ENCODE measurements around the gene TFB2M.

The TFB2M gene

DNA sequence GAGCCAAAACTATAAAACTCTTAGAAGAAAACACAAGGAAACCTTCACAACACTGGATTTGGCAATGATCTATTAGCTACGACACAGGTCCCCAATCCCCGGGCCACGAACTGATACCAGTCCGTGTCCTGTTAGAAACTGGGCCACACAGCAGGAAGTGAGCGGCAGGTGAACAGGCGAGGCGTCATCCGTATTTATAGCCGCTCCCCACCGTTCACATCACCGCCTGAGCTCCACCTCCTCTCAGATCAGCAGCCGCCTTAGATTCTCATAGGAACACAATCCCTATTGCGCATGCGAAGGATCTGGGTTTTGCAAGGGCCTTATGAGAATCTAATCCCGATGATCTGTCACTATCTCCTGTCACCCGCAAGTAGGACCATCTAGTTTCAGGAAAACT lies 11.9 kb downstream of the TFB2M start:
- H3K36me3 Mint-ChIP-seq (ENCODE audit: low read depth), result peaks cover 37% of the 10 kb centered on the region
- no peak overlapping the region for H3K27ac Mint-ChIP-seq
- H3K9me3 Mint-ChIP-seq, result no peaks in the 10 kb centered on the region
- no peaks in the 10 kb centered on the region for H3K27me3 Mint-ChIP-seq (ENCODE audit: low read depth)
- H3K4me3 Mint-ChIP-seq, result no peak overlapping the region
- no peak for DNase-seq (ENCODE audit: low spot score)
- H3K4me1 Mint-ChIP-seq (ENCODE audit: low read depth), result no peaks in the 10 kb centered on the region

- H3K27me3 Mint-ChIP-seq (ENCODE audit: low read depth), result no peaks in the 10 kb centered on the region
- peaks cover 34% of the 10 kb centered on the region for H3K36me3 Mint-ChIP-seq (ENCODE audit: low read depth)
- no peak overlapping the region for H3K27ac Mint-ChIP-seq
- H3K9me3 Mint-ChIP-seq, result no peaks in the 10 kb centered on the region
- no peak for DNase-seq (ENCODE audit: low spot score)
- no peaks in the 10 kb centered on the region for H3K4me1 Mint-ChIP-seq (ENCODE audit: low read depth)
- no peak overlapping the region for H3K4me3 Mint-ChIP-seq
Measured at GRCh38 chr1:246552110-246552509, 14.0 kb downstream of the TFB2M start.

DNA sequence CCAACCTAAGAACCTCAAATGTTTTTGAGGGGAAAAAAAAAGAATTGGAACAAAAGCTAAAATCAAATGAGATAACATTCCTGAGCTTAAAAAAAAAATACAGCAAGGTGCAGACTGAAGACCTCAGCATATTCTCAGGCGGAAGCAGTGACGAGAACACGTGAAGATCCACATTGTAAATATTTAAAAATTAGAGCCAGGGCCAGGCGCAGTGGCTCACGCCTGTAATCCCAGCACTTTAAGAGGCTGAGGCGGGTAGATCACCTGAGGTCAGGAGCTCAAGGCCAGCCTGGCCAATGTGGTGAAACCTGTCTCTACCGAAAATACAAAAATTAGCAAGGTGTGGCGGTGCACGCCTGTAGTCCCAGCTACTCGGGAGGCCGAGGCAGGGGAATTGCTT lies 15.7 kb downstream of the TFB2M start:
- Mint-ChIP-seq H3K4me3 (no peak overlapping the region), H3K4me1 (ENCODE audit: low read depth) (no peaks in the 10 kb centered on the region), H3K27me3 (ENCODE audit: low read depth) (no peaks in the 10 kb centered on the region), H3K36me3 (ENCODE audit: low read depth) (peaks cover 31% of the 10 kb centered on the region), H3K9me3 (no peaks in the 10 kb centered on the region), H3K27ac (peak overlapping the region; percentile 7)
- DNase-seq (ENCODE audit: low spot score), result no peak

DNA sequence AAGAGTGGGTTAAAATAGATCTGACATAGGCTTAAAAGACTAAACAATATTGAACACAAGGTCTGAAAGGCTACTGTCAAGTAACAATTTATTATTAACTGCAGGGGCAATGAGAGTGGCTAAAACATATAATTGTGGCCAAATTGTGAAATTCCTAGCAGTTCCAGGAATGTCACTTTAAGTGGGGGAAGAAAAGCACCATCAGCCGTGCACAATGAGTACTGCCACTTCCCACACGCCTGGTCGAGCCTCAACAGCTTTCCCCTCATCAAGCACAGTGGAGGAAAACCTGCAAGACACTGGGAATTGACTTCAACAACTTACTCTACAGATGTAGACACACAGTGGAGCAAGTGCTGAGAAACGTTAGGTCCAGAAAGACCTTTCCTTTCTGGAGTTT lies 16.4 kb downstream of the TFB2M start:
- no peak overlapping the region for H3K27ac Mint-ChIP-seq
- no peak overlapping the region for H3K4me3 Mint-ChIP-seq
- no peaks in the 10 kb centered on the region for H3K9me3 Mint-ChIP-seq
- H3K4me1 Mint-ChIP-seq (ENCODE audit: low read depth), result no peaks in the 10 kb centered on the region
- no peaks in the 10 kb centered on the region for H3K27me3 Mint-ChIP-seq (ENCODE audit: low read depth)
- DNase-seq (ENCODE audit: low spot score), result no peak
- H3K36me3 Mint-ChIP-seq (ENCODE audit: low read depth), result peaks cover 27% of the 10 kb centered on the region

- no peak overlapping the region for H3K4me3 Mint-ChIP-seq
- H3K4me1 Mint-ChIP-seq (ENCODE audit: low read depth), result no peaks in the 10 kb centered on the region
- no peaks in the 10 kb centered on the region for H3K9me3 Mint-ChIP-seq
- H3K27me3 Mint-ChIP-seq (ENCODE audit: low read depth), result no peaks in the 10 kb centered on the region
- no peak for DNase-seq (ENCODE audit: low spot score)
- peaks cover 21% of the 10 kb centered on the region for H3K36me3 Mint-ChIP-seq (ENCODE audit: low read depth)
- no peak overlapping the region for H3K27ac Mint-ChIP-seq
Measured at GRCh38 chr1:246544001-246544400, 22.1 kb downstream of the TFB2M start.

DNA sequence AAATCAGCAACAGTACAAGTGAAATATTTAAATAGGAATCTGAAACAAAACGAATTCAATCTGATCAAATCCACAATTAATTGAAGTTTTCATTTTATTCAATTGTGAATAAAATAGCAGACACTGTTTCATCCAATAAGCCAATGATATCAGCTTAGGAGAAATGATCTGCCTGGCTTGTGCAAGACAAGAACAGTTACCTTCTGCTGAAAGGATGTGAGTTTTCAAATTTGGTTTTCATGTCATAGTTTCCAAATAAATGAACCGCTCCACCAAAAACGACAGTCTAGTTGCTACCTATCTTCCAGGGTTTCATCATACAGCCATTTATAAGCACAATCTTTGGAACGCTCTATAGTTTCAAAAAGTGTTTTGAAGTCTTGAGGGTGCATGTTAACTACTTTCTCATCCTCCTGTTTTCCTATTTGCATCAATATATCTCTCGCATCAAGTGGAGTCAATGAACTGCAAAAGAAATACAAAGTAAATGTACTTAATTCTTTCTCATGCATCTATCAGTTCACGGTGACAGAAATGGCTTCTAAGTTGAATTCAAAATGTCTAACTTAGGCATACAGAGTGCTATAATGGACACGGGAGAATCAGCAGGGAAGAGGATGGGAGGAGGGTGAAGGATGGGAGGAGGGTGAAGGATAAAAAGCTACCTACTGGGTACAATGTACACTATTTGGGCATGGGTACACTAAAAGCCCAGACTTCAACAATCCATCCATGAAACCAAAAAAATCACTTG lies 25.1 kb downstream of the TFB2M start:
- H3K36me3 Mint-ChIP-seq (ENCODE audit: low read depth), result peaks cover 16% of the 10 kb centered on the region
- H3K4me1 Mint-ChIP-seq (ENCODE audit: low read depth), result no peaks in the 10 kb centered on the region
- no peak overlapping the region for H3K27ac Mint-ChIP-seq
- DNase-seq (ENCODE audit: low spot score), result no peak
- H3K27me3 Mint-ChIP-seq (ENCODE audit: low read depth), result no peaks in the 10 kb centered on the region
- no peak overlapping the region for H3K4me3 Mint-ChIP-seq
- no peaks in the 10 kb centered on the region for H3K9me3 Mint-ChIP-seq

DNA sequence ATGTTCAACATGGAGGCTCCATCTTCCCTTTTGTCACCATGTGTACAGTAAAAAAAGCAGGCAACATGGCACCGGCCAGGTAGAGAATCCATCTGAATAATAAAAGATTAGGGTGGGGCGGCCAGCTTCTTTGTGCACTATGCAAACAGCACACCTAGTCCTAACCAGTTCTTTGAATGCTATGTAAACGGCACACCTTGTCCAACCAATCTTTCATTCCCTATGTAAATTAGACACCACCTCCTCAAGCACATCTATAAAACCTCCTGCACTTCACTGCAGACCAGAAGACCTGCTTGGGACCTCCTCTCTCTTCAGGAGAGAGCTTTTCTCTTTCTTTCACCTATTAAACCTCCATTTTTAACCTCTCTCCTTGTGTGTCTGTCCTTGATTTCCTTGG lies 28.2 kb downstream of the TFB2M start:
- no peak for DNase-seq (ENCODE audit: low spot score)
- Mint-ChIP-seq H3K4me1 (ENCODE audit: low read depth) (no peaks in the 10 kb centered on the region), H3K27ac (no peak overlapping the region), H3K9me3 (no peaks in the 10 kb centered on the region), H3K36me3 (ENCODE audit: low read depth) (peaks cover 4% of the 10 kb centered on the region), H3K27me3 (ENCODE audit: low read depth) (no peaks in the 10 kb centered on the region), H3K4me3 (no peak overlapping the region)

GRCh38 chr1:246537441-246537840 lies 28.6 kb downstream of the TFB2M start:
- H3K27me3 Mint-ChIP-seq (ENCODE audit: low read depth), result no peaks in the 10 kb centered on the region

GRCh38 chr1:246534114-246534513 lies 31.9 kb downstream of the TFB2M start:
- no peak for DNase-seq (ENCODE audit: low spot score)
- Mint-ChIP-seq H3K9me3 (peaks cover 13% of the 10 kb centered on the region), H3K4me3 (no peak overlapping the region), H3K36me3 (ENCODE audit: low read depth) (no peaks in the 10 kb centered on the region), H3K4me1 (ENCODE audit: low read depth) (no peaks in the 10 kb centered on the region), H3K27ac (no peak overlapping the region), H3K27me3 (ENCODE audit: low read depth) (no peaks in the 10 kb centered on the region)

More at GRCh38 chr1:246537441-246537840, 28.6 kb downstream of the TFB2M start:
- Mint-ChIP-seq H3K36me3 (ENCODE audit: low read depth) (peaks cover 4% of the 10 kb centered on the region), H3K9me3 (no peaks in the 10 kb centered on the region), H3K4me3 (no peak overlapping the region), H3K27ac (no peak overlapping the region), H3K4me1 (ENCODE audit: low read depth) (no peaks in the 10 kb centered on the region)
- no peak for DNase-seq (ENCODE audit: low spot score)

- Mint-ChIP-seq H3K4me1 (ENCODE audit: low read depth) (no peaks in the 10 kb centered on the region), H3K27me3 (ENCODE audit: low read depth) (no peaks in the 10 kb centered on the region), H3K9me3 (peaks cover 14% of the 10 kb centered on the region), H3K27ac (no peak overlapping the region), H3K4me3 (no peak overlapping the region), H3K36me3 (ENCODE audit: low read depth) (no peaks in the 10 kb centered on the region)
- no peak for DNase-seq (ENCODE audit: low spot score)
Measured at GRCh38 chr1:246533371-246533905, 32.6 kb downstream of the TFB2M start.

DNA sequence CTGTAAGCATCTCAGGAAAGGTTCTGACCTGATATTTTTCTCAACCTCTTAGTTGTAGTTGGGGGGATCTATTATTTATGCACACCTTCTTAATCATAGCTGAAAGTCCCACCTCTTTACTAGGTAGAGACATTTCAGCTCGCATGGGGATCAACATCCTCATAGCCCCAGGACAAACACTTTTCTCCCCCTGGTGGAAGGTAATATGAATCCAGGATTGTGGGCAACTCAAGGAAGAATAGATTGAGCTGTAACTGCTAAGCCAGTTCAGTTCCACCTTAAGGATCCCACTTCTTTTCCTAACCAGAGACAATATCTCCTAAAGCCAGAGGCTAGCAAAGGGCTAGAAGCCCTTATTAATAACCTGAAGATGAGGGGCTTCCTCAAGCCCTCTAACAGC lies 33.5 kb downstream of the TFB2M start:
- Mint-ChIP-seq H3K27me3 (ENCODE audit: low read depth) (peaks cover 2% of the 10 kb centered on the region), H3K27ac (no peak overlapping the region), H3K36me3 (ENCODE audit: low read depth) (no peaks in the 10 kb centered on the region), H3K4me1 (ENCODE audit: low read depth) (peaks cover under 1% of the 10 kb centered on the region), H3K9me3 (peaks cover 14% of the 10 kb centered on the region), H3K4me3 (no peak overlapping the region)
- no peak for DNase-seq (ENCODE audit: low spot score)

DNA sequence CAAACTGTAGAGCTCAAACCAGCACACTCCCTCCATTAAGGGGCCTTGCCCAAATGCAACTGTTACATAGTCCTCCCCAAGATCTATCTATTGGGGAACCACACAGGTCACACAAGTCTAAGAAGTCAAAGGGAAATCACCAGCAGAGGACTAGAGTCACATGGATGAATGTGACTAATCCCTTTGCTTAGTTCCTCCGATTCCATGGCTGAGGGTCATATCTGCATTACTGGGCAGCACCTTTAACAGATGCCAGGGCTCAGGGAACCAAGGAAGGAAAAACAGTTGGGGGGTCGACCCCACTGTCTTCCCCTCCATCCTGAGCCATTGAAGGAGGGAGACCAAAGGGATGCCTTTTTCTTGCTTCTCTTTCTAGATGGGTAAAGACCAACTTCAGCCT lies 35.6 kb downstream of the TFB2M start:
- peaks cover 14% of the 10 kb centered on the region for H3K9me3 Mint-ChIP-seq
- DNase-seq (ENCODE audit: low spot score), result no peak
- no peak overlapping the region for H3K27ac Mint-ChIP-seq
- no peaks in the 10 kb centered on the region for H3K36me3 Mint-ChIP-seq (ENCODE audit: low read depth)
- peaks cover 6% of the 10 kb centered on the region for H3K4me1 Mint-ChIP-seq (ENCODE audit: low read depth)
- H3K27me3 Mint-ChIP-seq (ENCODE audit: low read depth), result peaks cover 2% of the 10 kb centered on the region
- H3K4me3 Mint-ChIP-seq, result no peak overlapping the region

DNA sequence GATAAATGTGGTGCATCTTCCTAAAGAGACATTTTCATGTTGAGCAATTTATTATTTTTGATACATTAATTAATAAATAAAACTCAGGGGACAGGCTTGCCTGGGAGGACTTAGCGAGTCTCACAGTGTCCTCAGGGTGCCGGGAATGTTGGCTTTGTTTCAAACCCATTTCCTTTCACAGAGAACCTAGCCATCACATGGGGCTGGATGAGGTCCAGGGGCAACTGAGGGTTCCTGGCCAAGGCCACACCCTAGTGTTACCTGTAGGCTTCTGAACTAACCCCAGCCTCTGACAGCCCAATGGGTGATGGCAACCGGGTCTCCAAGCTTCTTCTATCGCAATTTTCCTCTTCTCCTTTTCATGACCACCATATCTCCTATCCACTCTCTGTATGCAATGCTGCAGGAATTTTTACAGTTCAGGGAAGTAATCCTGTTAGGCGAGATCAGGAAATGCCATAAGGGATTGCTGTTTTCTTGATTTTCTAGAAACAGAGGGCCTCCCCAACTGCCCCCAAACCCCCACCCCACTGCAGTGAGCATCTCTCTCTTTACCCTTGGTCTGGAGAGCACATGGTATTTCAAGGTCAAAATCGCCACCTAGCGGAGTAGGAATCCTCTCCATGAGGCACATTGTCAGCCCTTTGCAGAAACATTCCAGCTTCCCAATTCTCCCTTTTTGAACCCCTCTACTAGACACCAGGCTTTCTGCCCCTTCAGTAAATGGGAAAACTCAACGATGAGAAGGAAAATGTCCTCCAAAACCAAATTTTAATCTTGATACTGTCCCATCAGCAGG lies 36.9 kb downstream of the TFB2M start:
- Mint-ChIP-seq H3K9me3 (peaks cover 14% of the 10 kb centered on the region), H3K4me3 (no peak overlapping the region), H3K36me3 (ENCODE audit: low read depth) (no peaks in the 10 kb centered on the region), H3K27ac (no peak overlapping the region), H3K4me1 (ENCODE audit: low read depth) (peaks cover 6% of the 10 kb centered on the region), H3K27me3 (ENCODE audit: low read depth) (peaks cover 2% of the 10 kb centered on the region)
- DNase-seq (ENCODE audit: low spot score), result no peak

DNA sequence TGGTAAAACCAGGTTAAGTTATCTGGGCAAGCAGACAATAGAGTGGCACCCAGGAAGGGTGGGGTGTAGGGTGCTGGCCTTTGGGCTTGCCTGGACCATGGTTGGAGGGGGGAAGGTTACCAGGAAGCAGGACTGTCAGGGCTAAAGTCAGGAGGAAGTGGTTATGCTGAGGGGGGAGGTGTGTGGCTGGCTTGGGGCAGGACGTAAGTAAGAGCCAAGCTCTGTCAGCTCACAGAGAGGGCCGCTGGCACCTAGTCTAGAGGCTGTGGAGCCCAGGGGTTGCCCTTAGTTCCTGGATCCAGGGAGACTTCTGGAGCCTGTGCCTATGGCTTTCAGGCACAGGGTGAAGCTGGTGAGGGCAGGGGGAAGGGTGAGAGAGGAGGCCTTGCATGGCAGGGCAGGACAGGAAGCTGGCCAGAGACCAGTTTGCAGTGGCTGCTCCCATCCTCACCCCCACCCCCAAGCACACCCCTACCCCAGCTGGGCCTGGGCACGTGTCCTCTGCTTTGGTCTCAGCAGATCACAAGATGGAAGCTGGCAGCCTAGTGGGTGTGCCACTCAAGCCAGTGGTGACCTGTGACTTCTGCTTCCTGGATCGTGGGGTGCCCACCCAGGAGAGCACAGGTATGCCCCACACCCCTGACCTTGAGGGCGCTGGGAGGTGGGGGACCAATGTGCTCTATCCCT lies 38.5 kb downstream of the TFB2M start:
- DNase-seq (ENCODE audit: low spot score), result no peak
- Mint-ChIP-seq H3K4me3 (no peak overlapping the region), H3K4me1 (ENCODE audit: low read depth) (peaks cover 6% of the 10 kb centered on the region), H3K27me3 (ENCODE audit: low read depth) (peaks cover 2% of the 10 kb centered on the region), H3K9me3 (peaks cover 14% of the 10 kb centered on the region), H3K36me3 (ENCODE audit: low read depth) (no peaks in the 10 kb centered on the region), H3K27ac (peak overlapping the region; percentile 80)

All from T-helper 2 cell treated with Interferon-gamma antibody and Interleukin-4, amounts not matched to agents 5 μg/mL and 100 μg/mL, for 36 hours (primary cell).